HepG2 (cell line): ENCODE data around the gene ATP4B. TPM values are rescaled to one million over a fixed set of nuclear protein-coding genes. Genes with fewer than 3 reads are reported as not detected.

ENCODE experiments used
- ATAC-seq: fragments of 200-7000 bp; cut with Tn5 transposase; 3 replicates; pipeline ENCODE4 v1.9.1; 2020; ENCODE audit warnings: mild to moderate bottlenecking, moderate library complexity
- BruUV-seq: library from RNA; stranded (reverse); fragments of 400-500 nt; replicated peaks from 2 replicates; lab custom pipeline; 2021; lab: Mats Ljungman, UMichigan
- CTCF ChIA-PET: fragments of 300-600 bp; formaldehyde crosslinking; extraction: SDS; loops from one replicate; lab custom pipeline; 2021; ENCODE audit warnings: low total read pairs, inconsistent platforms, low intra/inter-chr PET ratio; lab: Yijun Ruan, JAX
- POLR2A ChIA-PET: fragments of 350-600 bp; sonication (Branson Sonifier 250); formaldehyde crosslinking; loops from one replicate; lab custom pipeline; 2020; ENCODE audit warnings: antibody characterized with exemption, inconsistent platforms; lab: Yijun Ruan, JAX
- DNase-seq: peaks from one replicate; pipeline ENCODE4 v3.0.0-alpha.2; 2015; ENCODE audit warnings: low spot score
- FAIRE-seq: peaks from 3 replicates; lab custom pipeline; 2011; peaks lifted over from hg19 to GRCh38; lab: Jason Lieb, UNC
- H2AFZ ChIP-seq: one replicate; pipeline ENCODE4 v1.6.1; 2011; ENCODE audit warnings: low read length, inconsistent platforms
- H3K27ac ChIP-seq: fragments of 300-600 bp; 3 replicates; pipeline ENCODE4 v1.8.0; 2011; ENCODE audit warnings: mixed run types, mild to moderate bottlenecking, mixed read lengths, low read length, inconsistent platforms; ENCODE audit not compliant: insufficient read depth; ENCODE audit errors: extremely low read length
- H3K27me3 ChIP-seq, 2 experiments: fragments of 200-600 bp in 1 of 2; 2 replicates in 1 of 2; 3 replicates in 1 of 2; pipeline versions ENCODE4 v1.6.0 to v1.8.0; 2011; ENCODE audit warnings: low read length in 2 of 2, mild to moderate bottlenecking in 2 of 2, moderate library complexity in 2 of 2, inconsistent platforms in 1 of 2; ENCODE audit not compliant: insufficient read depth in 2 of 2, control insufficient read depth in 1 of 2
- H3K36me3 ChIP-seq, 2 experiments: fragments of 200-600 bp in 1 of 2; replicated peaks in 1 of 2; 2 replicates in 1 of 2; 3 replicates in 1 of 2; pipeline versions ENCODE4 v1.5.1 to v1.8.0; 2011; ENCODE audit warnings: low read length in 2 of 2, inconsistent platforms in 1 of 2; ENCODE audit not compliant: insufficient read depth in 2 of 2, control insufficient read depth in 1 of 2
- H3K4me1 ChIP-seq: 2 replicates; pipeline ENCODE4 v1.5.1; 2012; ENCODE audit warnings: low read length, inconsistent platforms; ENCODE audit not compliant: insufficient read depth
- H3K4me2 ChIP-seq: 2 replicates; pipeline ENCODE4 v1.6.0; 2011; ENCODE audit warnings: low read depth, low read length, inconsistent platforms
- H3K4me3 ChIP-seq, 3 experiments: fragments of 200-600 bp in 1 of 3; sonication (generic), shearing (Covaris generic) in 1 of 3; replicated peaks in 1 of 3; 2 replicates each; pipeline ENCODE4 v1.5.1; 2011 to 2016; ENCODE audit warnings: low read length in 3 of 3, inconsistent platforms in 2 of 3, low read depth in 2 of 3, mild to moderate bottlenecking in 2 of 3, control low read depth in 1 of 3, mixed read lengths in 1 of 3; ENCODE audit not compliant: insufficient read depth in 1 of 3
- H3K79me2 ChIP-seq: one replicate; pipeline ENCODE4 v1.6.1; 2011; ENCODE audit warnings: low read length, inconsistent platforms; ENCODE audit not compliant: insufficient read depth
- H3K9ac ChIP-seq: 2 replicates; pipeline ENCODE4 v1.6.0; 2011; ENCODE audit warnings: mild to moderate bottlenecking, low read depth, low read length, inconsistent platforms; ENCODE audit not compliant: insufficient read depth
- H3K9me3 ChIP-seq: 2 replicates; pipeline ENCODE4 v1.5.1; 2012; ENCODE audit warnings: mild to moderate bottlenecking, low read length
- H4K20me1 ChIP-seq: 2 replicates; pipeline ENCODE4 v1.6.0; 2011; ENCODE audit warnings: inconsistent platforms, mild to moderate bottlenecking, low read length, moderate library complexity; ENCODE audit not compliant: insufficient read depth
- ATF3 ChIP-seq: sonication (generic); formaldehyde crosslinking; IDR thresholded peaks from 2 replicates; pipeline ENCODE4 v1.4.0; 2020; ENCODE audit warnings: missing genetic modification reagents
- CEBPB ChIP-seq: IDR thresholded peaks from 2 replicates; pipeline ENCODE4 v1.6.1; 2011; ENCODE audit warnings: low read depth, low read length, improper control_type of control experiment, borderline replicate concordance
- MAFG ChIP-seq: sonication (generic); formaldehyde crosslinking; IDR thresholded peaks from 2 replicates; pipeline ENCODE4 v1.5.1; 2020; ENCODE audit warnings: mild to moderate bottlenecking, missing genetic modification reagents
- NFYC ChIP-seq: IDR thresholded peaks from 2 replicates; pipeline ENCODE4 v1.6.1; 2016; ENCODE audit warnings: missing genetic modification reagents, missing compliant biosample characterization
- PHF8 ChIP-seq: sonication (generic); formaldehyde crosslinking; IDR thresholded peaks from 2 replicates; pipeline ENCODE4 v1.5.0; 2020; ENCODE audit warnings: missing genetic modification reagents
- RFXAP ChIP-seq: sonication (generic); formaldehyde crosslinking; IDR thresholded peaks from 2 replicates; pipeline ENCODE4 v1.4.0; 2020; ENCODE audit warnings: missing genetic modification reagents, borderline replicate concordance
- SP2 ChIP-seq: sonication (generic); formaldehyde crosslinking; IDR thresholded peaks from 2 replicates; pipeline ENCODE4 v1.5.1; 2020; ENCODE audit warnings: mild to moderate bottlenecking, missing genetic modification reagents
- STAT6 ChIP-seq: sonication (generic); formaldehyde crosslinking; IDR thresholded peaks from 2 replicates; pipeline ENCODE4 v1.4.0; 2020; ENCODE audit warnings: missing genetic modification reagents, mild to moderate bottlenecking, borderline replicate concordance
- ZMYM4 ChIP-seq: sonication (generic); formaldehyde crosslinking; IDR thresholded peaks from 2 replicates; pipeline ENCODE4 v1.8.1; 2023; ENCODE audit warnings: mild to moderate bottlenecking, missing genetic modification reagents
- ZNF232 ChIP-seq: sonication (generic); formaldehyde crosslinking; IDR thresholded peaks from 2 replicates; pipeline ENCODE4 v1.4.0; 2020; ENCODE audit warnings: missing genetic modification reagents, borderline replicate concordance
- ZNF512 ChIP-seq: sonication (generic); formaldehyde crosslinking; IDR thresholded peaks from 2 replicates; pipeline ENCODE4 v1.4.0; 2020; ENCODE audit warnings: mild to moderate bottlenecking, missing genetic modification reagents
- ZNF546 ChIP-seq: sonication (generic); formaldehyde crosslinking; conservative IDR thresholded peaks from 2 replicates; pipeline ENCODE4 v1.8.1; 2023; ENCODE audit warnings: mild to moderate bottlenecking, missing genetic modification reagents
- ZNF747 ChIP-seq: sonication (generic); formaldehyde crosslinking; IDR thresholded peaks from 2 replicates; pipeline ENCODE4 v1.8.1; 2023; ENCODE audit warnings: missing genetic modification reagents, mild to moderate bottlenecking, borderline replicate concordance
- WGBS: methylation state at CpG from one replicate; pipeline ENCODE4 v1.1.6; 2017; ENCODE audit warnings: low lambda C conversion rate; 5-methylcytosine and 5-hydroxymethylcytosine counted together
- in situ Hi-C: cut with HindIII; loops from 2 replicates; pipeline ENCODE4 v1.10.0; 2017; ENCODE audit warnings: low pct_unique_long_range_greater_than_20kb; ENCODE audit not compliant: extremely low pct_ligation_motif_present
- intact Hi-C: fragments of 100-400 bp; cut with micrococcal nuclease; formaldehyde crosslinking; loops from one replicate; pipeline ENCODE4 v1.10.0; 2022; ENCODE audit not compliant: unreplicated experiment
- polyA plus RNA-seq, 8 experiments: library from polyadenylated mRNA; depleted of rRNA in 3 of 8; stranded (reverse) in 7 of 8; unstranded in 1 of 8; fragments of >200 nt; fragmentation: Illumina TruSeq in 4 of 8; extraction: Trizol in 4 of 8; gene quantifications; 2 replicates each; pipeline versions ENCODE4 v1.2.1 to v1.2.3, GENCODE V29; 2011 to 2016; ENCODE audit warnings: low read depth in 4 of 8, missing spikeins in 1 of 8, mixed read lengths in 1 of 8; ENCODE audit not compliant: insufficient read depth in 1 of 8
- total RNA-seq, 5 experiments: library from RNA; depleted of rRNA; stranded (reverse); fragments of >200 nt; fragmentation: Illumina TruSeq; extraction: Trizol; gene quantifications; 2 replicates each; pipeline ENCODE4 v1.2.3, GENCODE V29; 2016; ENCODE audit warnings: low read depth in 1 of 5

The ATP4B gene
- total and polyA plus RNA-seq, 2 of the 13 experiments (the other 11 are each of a cell fraction or from before 2014, with no cell fraction given), result not detected

GRCh38 chr13:113608967-113609533, 48.9 kb downstream of the ATP4B start:
- Histone ChIP-seq H3K27me3 (no peaks in the 10 kb centered on the region; a peak in 1 of 5 replicates), H3K36me3 (peaks cover 7 to 48% of the 10 kb centered on the region in 2 experiments), H3K4me3 (no peak overlapping the region), H3K79me2 (peaks cover 77% of the 10 kb centered on the region), H3K9me3 (no peaks in the 10 kb centered on the region), H3K4me1 (no peaks in the 10 kb centered on the region), H3K4me2 (no peak overlapping the region), H3K27ac (no peak overlapping the region), H3K9ac (no peak overlapping the region), H2AFZ (no peak overlapping the region), H4K20me1 (peaks cover 4% of the 10 kb centered on the region; the same call in 1 of the 2 replicates)
- intact Hi-C loops (no loop called here), in situ Hi-C loops (no loop called here)
- ChIA-PET POLR2A (no interaction called here), CTCF (no interaction called here)
- TF ChIP-seq NFYC (CRISPR knock-in tag) (no peak), CEBPB (peak; percentile 75)
- no peak for FAIRE-seq
- no TSS peak for BruUV-seq
- ATAC-seq, result no peak
- DNase-seq, result no peak
- WGBS, result 95% methylated on average over 22 of the region's 22 CpGs

- Histone ChIP-seq H3K4me3 (no peak overlapping the region), H3K4me1 (no peaks in the 10 kb centered on the region), H3K9me3 (no peaks in the 10 kb centered on the region), H4K20me1 (peaks cover 4% of the 10 kb centered on the region), H3K36me3 (peaks cover 2 to 42% of the 10 kb centered on the region in 2 experiments; a peak in 4 of 5 replicates), H3K27ac (no peak overlapping the region), H3K9ac (no peak overlapping the region), H3K4me2 (no peak overlapping the region), H3K79me2 (peaks cover 78% of the 10 kb centered on the region), H3K27me3 (no peaks in the 10 kb centered on the region; a peak in 1 of 5 replicates), H2AFZ (no peak overlapping the region)
- CTCF ChIA-PET, result no interaction called here
- FAIRE-seq, result no peak
- no TSS peak for BruUV-seq
- intact Hi-C loops, result no loop called here
- peak; percentile 11; the same call in 1 of the 3 replicates for ATAC-seq
- POLR2A ChIA-PET, result no interaction called here
- in situ Hi-C loops, result no loop called here
- no peak for DNase-seq
- WGBS, result 92% methylated on average over 9 of the region's 25 CpGs
- TF ChIP-seq SP2 (CRISPR knock-in tag), result no peak
- no peak for TF ChIP-seq ZNF512 (CRISPR knock-in tag)
- no peak for TF ChIP-seq ATF3 (CRISPR knock-in tag)
- no peak for TF ChIP-seq ZNF232
- no peak for TF ChIP-seq ZNF546 (CRISPR knock-in tag)
- no peak for TF ChIP-seq ZMYM4 (CRISPR knock-in tag)
- no peak for TF ChIP-seq RFXAP (CRISPR knock-in tag)
- no peak for TF ChIP-seq STAT6
- no peak for TF ChIP-seq ZNF747 (CRISPR knock-in tag)
- TF ChIP-seq PHF8, result no peak
- TF ChIP-seq MAFG, result no peak
Observed at GRCh38 chr13:113607889-113608635, 49.9 kb downstream of the ATP4B start.
